HUES6 (cell line): ENCODE data around the gene COL6A2.

Experiments
- H3K27ac ChIP-seq: 2 replicates; pipeline ENCODE4 v1.7.0; 2013; ENCODE audit warnings: low read depth, mild to moderate bottlenecking, low read length, inconsistent platforms
- H3K27me3 ChIP-seq: 2 replicates; pipeline ENCODE4 v1.6.1; 2013; ENCODE audit warnings: low read length; ENCODE audit not compliant: control insufficient read depth, insufficient read depth
- H3K36me3 ChIP-seq: 2 replicates; pipeline ENCODE4 v1.6.1; 2013; ENCODE audit warnings: low read length; ENCODE audit not compliant: control insufficient read depth, insufficient read depth
- H3K4me1 ChIP-seq: 2 replicates; pipeline ENCODE4 v1.6.1; 2013; ENCODE audit warnings: low read length; ENCODE audit not compliant: control insufficient read depth, insufficient read depth
- H3K4me3 ChIP-seq: 2 replicates; pipeline ENCODE4 v1.5.1; 2013; ENCODE audit warnings: low read depth, low read length
- H3K9ac ChIP-seq: one replicate; pipeline ENCODE4 v1.6.1; 2013; ENCODE audit warnings: mild to moderate bottlenecking, low read length
- H3K9me3 ChIP-seq: 2 replicates; pipeline ENCODE4 v1.6.1; 2013; ENCODE audit warnings: low read depth, low read length; ENCODE audit not compliant: control insufficient read depth, insufficient read depth

Gene COL6A2

GRCh38 chr21:46157987-46158451 is 60.1 kb downstream of the COL6A2 start:
- H3K36me3 ChIP-seq = peaks cover 24% of the 10 kb centered on the region
- H3K9ac ChIP-seq = no peak overlapping the region
- H3K4me3 ChIP-seq = no peak overlapping the region
- peaks cover 7% of the 10 kb centered on the region for H3K4me1 ChIP-seq
- no peak overlapping the region for H3K27ac ChIP-seq
- H3K9me3 ChIP-seq = peaks cover 9% of the 10 kb centered on the region
- H3K27me3 ChIP-seq = no peaks in the 10 kb centered on the region

- H3K27me3 ChIP-seq = no peaks in the 10 kb centered on the region
- no peak overlapping the region for H3K9ac ChIP-seq
- H3K36me3 ChIP-seq = peaks cover 25% of the 10 kb centered on the region
- no peak overlapping the region for H3K4me3 ChIP-seq
- H3K9me3 ChIP-seq = peaks cover 9% of the 10 kb centered on the region
- no peaks in the 10 kb centered on the region; the same call in 1 of the 2 replicates for H3K4me1 ChIP-seq
- H3K27ac ChIP-seq = no peak overlapping the region
Measured at GRCh38 chr21:46158666-46159300, 60.9 kb downstream of the COL6A2 start.

- peaks cover 29% of the 10 kb centered on the region for H3K36me3 ChIP-seq
- no peaks in the 10 kb centered on the region for H3K4me1 ChIP-seq
- no peak overlapping the region for H3K9ac ChIP-seq
- H3K27ac ChIP-seq = no peak overlapping the region
- H3K4me3 ChIP-seq = no peak overlapping the region
- peaks cover 9% of the 10 kb centered on the region for H3K9me3 ChIP-seq
- no peaks in the 10 kb centered on the region for H3K27me3 ChIP-seq
Measured at GRCh38 chr21:46159390-46159789, 61.5 kb downstream of the COL6A2 start.

- Histone ChIP-seq H3K9ac (no peak overlapping the region), H3K9me3 (peaks cover 9% of the 10 kb centered on the region), H3K4me3 (no peak overlapping the region), H3K4me1 (no peaks in the 10 kb centered on the region), H3K27ac (no peak overlapping the region), H3K36me3 (peaks cover 29% of the 10 kb centered on the region), H3K27me3 (no peaks in the 10 kb centered on the region)
Measured at GRCh38 chr21:46159841-46160656, 62.1 kb downstream of the COL6A2 start.

GRCh38 chr21:46160657-46160906 is 62.7 kb downstream of the COL6A2 start:
- no peaks in the 10 kb centered on the region for H3K27me3 ChIP-seq
- H3K9me3 ChIP-seq = peaks cover 9% of the 10 kb centered on the region
- H3K36me3 ChIP-seq = peaks cover 29% of the 10 kb centered on the region
- H3K4me1 ChIP-seq = no peaks in the 10 kb centered on the region
- no peak overlapping the region for H3K27ac ChIP-seq
- no peak overlapping the region for H3K9ac ChIP-seq
- H3K4me3 ChIP-seq = no peak overlapping the region

- no peak overlapping the region for H3K9ac ChIP-seq
- H3K9me3 ChIP-seq = peaks cover 9% of the 10 kb centered on the region
- no peaks in the 10 kb centered on the region for H3K27me3 ChIP-seq
- no peak overlapping the region for H3K27ac ChIP-seq
- H3K4me3 ChIP-seq = no peak overlapping the region
- no peaks in the 10 kb centered on the region for H3K4me1 ChIP-seq
- peaks cover 26% of the 10 kb centered on the region for H3K36me3 ChIP-seq
Measured at GRCh38 chr21:46160907-46161632, 63.2 kb downstream of the COL6A2 start.

- no peaks in the 10 kb centered on the region for H3K4me1 ChIP-seq
- H3K27ac ChIP-seq = no peak overlapping the region
- H3K36me3 ChIP-seq = peaks cover 24% of the 10 kb centered on the region
- peaks cover 9% of the 10 kb centered on the region for H3K9me3 ChIP-seq
- H3K9ac ChIP-seq = no peak overlapping the region
- no peak overlapping the region for H3K4me3 ChIP-seq
- no peaks in the 10 kb centered on the region for H3K27me3 ChIP-seq
Measured at GRCh38 chr21:46161633-46162592, 64.0 kb downstream of the COL6A2 start.

GRCh38 chr21:46163380-46163779 is 65.5 kb downstream of the COL6A2 start:
- Histone ChIP-seq H3K27me3 (no peaks in the 10 kb centered on the region), H3K27ac (no peak overlapping the region), H3K36me3 (peaks cover 32% of the 10 kb centered on the region), H3K9me3 (peaks cover 9% of the 10 kb centered on the region), H3K4me3 (no peak overlapping the region), H3K9ac (no peak overlapping the region), H3K4me1 (no peaks in the 10 kb centered on the region)

GRCh38 chr21:46165098-46165497 is 67.2 kb downstream of the COL6A2 start:
- H3K36me3 ChIP-seq = peaks cover 32% of the 10 kb centered on the region
- no peak overlapping the region for H3K9ac ChIP-seq
- no peak overlapping the region for H3K27ac ChIP-seq
- H3K27me3 ChIP-seq = no peaks in the 10 kb centered on the region
- no peaks in the 10 kb centered on the region for H3K4me1 ChIP-seq
- no peak overlapping the region for H3K4me3 ChIP-seq
- H3K9me3 ChIP-seq = peaks cover 9% of the 10 kb centered on the region

GRCh38 chr21:46168238-46168637 is 70.3 kb downstream of the COL6A2 start:
- no peaks in the 10 kb centered on the region; the same call in 1 of the 2 replicates for H3K9me3 ChIP-seq
- no peaks in the 10 kb centered on the region for H3K4me1 ChIP-seq
- no peak overlapping the region for H3K9ac ChIP-seq
- no peaks in the 10 kb centered on the region for H3K27me3 ChIP-seq
- peaks cover 12% of the 10 kb centered on the region for H3K36me3 ChIP-seq
- no peak overlapping the region for H3K27ac ChIP-seq
- H3K4me3 ChIP-seq = no peak overlapping the region
